ENCODE measurements around the gene DNMT1.
"Not testable (repeated sequence)": the region's sequence is repeated elsewhere in the genome, so short reads cannot be mapped to it uniquely, and the experiment has no call there.

Gene DNMT1

DNA sequence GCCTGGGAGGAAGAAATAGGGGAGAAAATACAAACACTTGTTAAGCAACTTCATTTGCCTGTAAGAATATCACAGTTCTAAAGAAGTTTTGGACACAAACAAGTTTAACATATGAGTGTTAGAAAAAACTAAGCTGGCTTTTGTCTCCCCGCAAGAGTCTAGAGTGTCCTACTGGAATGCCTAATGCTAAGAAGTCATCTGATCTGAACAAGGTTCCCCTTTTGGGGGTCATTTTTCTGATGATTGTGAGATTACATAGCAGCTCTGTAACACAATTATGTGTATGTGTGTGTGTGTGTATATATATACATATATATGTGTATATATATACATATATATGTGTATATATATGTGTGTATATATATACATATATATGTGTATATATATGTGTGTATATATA lies 12.7 kb downstream of the DNMT1 start:
- no peak for DNase-seq

DNA sequence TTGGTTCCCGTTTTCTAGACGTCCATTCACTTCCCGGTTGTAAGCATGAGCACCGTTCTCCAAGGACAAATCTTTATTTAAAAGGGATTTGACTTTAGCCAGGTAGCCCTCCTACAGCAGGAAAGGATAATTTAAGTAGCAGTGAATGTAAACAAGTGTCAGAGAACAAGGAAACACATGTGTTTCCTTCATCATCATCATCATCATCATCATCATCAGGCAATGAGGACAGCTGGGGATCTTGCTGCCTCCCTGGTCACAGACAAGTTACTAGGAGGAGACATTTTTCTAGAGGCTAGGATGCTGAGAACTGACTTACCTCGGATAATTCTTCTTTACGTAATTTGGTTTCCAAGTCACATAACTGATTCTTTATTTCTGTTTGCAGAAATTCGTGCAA lies 14.3 kb downstream of the DNMT1 start:
- no peak for DNase-seq

DNA sequence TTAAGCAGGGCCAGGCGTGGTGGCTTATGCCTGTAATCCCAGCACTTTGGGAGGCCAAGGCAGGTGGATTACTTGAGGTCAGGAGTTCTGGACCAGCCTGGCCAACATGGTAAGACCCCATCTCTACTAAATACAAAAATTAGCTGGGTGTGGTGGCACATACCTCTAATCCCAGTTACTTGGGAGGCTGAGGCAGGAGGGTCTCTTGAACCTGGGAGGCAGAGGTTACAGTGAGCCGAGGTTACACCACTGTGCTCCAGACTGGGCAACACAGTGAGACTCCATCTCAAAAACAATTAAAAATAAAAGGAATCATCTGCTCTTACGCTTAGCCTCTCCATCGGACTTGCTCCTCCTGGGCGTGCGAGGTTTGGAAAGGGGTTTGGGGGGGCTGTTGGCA lies 14.7 kb downstream of the DNMT1 start:
- not testable (repeated sequence) for DNase-seq

DNA sequence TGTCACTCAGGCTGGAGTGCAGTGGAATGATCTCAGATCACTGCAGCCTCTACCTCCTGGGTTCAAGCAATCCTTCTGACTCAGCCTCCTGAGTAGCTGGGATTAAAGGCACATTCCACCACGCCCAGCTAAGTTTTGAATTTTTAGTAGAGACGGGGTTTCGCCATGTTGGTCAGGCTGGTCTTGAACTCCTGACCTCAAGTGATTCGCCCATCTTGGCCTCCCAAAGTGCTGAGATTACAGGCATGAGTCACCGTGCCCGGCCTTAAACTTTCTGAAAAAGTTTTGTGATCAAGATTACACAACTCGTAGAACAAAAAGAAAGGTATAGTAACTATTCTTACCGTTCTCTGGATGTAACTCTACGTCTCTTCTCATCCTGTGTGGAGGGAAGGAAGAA lies 21.2 kb downstream of the DNMT1 start:
- DNase-seq: no peak

DNA sequence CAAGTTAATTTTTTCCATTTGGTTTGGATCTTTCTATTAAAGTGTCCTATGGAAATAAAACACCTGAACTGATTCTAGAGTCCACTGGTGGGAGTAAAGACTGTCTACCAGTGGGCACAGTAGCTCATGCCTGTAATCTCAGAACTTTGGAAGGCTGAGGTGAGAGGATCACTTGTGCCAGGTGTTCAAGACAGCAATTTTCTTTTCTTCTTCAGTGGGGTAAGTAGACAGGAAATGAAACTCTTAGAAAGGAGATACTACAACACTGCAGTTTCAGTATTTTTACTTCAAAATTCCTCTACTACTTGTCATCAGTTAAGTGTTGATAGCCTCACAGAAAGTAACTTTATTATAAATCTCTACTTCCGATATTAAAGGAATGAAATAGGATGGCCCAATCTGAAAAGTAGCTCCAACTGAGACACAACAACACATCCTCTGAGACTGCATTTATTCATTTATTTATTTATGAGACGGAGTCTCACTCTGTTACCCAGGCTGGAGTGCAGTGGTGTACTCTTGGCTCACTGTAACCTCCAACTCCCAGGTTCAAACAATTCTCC lies 26.3 kb downstream of the DNMT1 start:
- peak in 1 of 5 experiments; percentile 20 for DNase-seq

DNA sequence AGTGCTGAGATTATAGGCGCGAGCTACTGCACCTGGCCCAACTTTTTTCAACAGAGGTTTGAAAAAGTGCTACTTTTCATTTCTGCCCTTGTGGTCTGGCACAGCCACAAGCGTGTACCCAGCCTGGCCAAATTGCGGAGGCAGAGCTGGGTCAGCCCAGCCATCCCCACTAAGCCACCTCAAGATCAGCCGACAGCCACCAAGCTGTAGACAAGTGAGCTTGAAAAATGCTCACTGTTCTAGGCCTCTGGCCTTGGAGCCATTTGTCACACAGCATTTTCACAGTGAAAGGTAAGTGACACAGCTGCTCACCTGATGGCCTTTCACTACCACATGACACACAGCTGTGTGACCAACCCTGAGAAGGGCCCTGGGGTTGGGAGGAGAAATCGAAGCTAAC lies 27.3 kb downstream of the DNMT1 start:
- no peak for DNase-seq

DNA sequence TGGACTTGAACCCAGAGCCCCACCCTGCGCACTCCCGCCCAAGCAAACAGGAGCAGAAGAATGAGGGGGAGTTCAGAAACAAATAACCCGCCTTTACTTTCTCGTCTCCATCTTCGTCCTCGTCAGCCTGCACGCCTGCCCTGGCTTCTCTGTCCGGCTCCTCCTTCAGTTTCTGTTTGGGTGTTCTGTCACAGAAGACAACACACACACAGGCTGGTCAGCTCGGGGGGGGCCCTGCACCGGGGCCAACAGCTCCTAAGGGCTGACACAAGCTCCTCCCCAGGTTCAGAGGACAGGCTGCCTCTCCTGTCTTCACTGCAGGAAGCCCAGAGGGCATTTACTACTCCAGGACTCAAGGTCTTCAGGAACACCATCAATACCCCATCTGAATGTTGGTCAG lies 28.3 kb downstream of the DNMT1 start:
- DNase-seq: not testable (repeated sequence)

DNA sequence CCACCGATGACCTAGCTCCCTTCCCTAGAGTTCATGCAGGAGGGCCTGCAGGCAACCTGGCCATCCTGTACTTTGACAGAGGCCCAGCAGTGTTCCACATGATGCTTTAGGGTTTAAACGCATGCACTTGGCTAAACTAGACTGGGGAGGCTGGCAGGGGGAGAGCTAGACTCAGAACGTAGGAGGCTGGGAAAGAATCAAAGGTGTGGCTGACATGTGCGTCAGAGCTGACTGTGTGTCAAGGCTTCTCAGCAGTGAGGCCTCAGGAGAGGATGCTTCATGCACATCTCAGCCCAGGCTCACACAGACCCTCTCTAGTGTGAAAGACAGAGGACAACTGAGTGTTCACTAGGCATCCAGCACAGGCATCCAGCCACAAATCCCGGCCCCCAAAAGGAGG lies 28.7 kb downstream of the DNMT1 start:
- DNase-seq: no peak

DNA sequence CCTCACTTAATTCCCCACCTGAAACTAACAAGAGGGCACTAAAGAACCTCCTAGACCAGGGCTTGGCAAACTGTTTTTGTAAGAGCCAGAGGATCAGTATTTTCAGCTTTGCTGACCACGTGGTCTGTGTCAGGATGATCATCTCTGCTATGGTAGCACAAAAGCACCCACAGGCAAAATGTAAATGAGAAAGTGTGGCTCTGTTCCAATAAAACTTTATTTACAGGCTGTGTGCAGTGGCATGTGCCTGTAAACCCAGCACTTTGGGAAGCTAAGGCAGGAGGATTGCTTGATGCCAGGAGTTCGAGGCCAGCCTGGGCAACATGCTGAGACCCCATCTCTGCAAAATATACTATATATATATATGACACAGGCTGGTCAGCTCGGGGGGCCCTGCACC lies 31.2 kb downstream of the DNMT1 start:
- no peak for DNase-seq

DNA sequence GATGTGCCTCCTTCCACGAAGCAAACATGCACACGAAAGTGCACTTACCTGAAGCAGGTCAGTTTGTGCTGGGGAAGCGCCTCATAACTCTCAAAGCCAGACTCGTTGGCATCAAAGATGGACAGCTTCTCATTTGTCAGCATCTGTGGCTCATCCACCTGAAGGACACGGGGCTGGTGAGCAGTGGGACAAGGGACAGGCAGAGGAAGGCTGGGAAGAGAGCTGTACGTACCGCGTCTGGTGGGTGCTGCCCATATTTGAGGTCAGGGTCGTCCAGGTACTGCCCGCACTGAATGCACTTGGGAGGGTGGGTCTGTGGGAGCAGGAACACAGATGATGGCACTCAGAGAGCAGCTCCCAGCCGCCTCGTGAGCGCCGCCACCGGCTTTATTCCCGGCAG lies 35.1 kb downstream of the DNMT1 start:
- no peak for DNase-seq

DNA sequence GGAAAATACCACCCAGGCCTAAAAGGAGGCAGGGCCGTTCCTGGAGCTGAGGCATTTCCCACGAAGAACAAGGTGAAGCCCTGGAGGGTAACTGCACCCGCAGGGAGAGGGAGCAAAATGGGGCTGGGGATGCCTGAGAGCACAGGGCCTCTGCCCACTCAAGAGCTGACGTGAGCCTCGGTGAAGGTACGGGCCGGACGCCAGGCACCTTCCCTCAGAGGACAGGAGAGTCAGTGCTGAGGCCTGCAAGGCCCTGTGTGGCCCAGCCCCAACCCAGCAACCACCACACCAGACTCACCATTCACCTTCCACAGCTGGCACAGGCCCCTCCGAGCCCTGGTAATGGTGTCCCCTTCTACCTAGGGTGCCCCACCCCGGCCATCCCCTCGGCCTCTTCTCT lies 36.3 kb downstream of the DNMT1 start:
- DNase-seq: no peak

DNA sequence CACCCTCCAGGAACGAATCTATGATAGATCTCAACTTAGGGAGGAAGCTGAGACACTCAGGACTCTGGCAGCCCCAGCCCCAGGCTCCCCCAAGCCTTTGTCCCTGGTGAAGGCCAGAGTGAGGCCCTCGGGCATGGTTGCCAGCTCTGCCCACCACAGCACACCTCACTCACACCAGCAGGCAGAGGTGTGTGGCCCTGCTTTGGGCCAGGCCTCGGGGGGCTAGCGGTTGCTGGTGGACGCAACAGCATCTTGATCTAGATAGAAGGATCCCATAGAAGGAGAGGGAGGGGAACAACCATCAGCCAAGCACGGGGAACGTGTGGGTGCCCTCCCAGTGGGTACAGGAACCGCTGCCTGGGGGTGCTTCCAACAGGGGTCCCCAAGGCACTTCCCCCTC lies 36.7 kb downstream of the DNMT1 start:
- no peak for DNase-seq

DNA sequence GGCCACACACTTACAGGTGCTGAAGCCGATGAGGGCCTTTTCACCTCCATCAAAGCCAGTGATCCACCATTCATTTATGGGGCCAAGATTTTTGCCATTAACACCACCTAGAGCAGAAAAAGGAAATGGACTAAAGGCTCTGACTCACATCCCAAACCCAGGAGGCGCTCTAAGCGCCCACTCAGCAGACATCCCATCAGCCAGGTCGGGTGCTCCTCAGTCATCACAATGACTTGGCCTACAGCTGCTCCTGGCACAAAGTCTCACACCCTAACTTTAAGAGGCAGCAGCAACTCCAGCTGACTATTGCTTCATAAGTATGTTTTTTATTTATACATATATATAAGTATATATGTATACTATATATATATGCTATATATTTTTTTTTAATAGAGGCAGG lies 38.9 kb downstream of the DNMT1 start:
- DNase-seq: no peak

DNA sequence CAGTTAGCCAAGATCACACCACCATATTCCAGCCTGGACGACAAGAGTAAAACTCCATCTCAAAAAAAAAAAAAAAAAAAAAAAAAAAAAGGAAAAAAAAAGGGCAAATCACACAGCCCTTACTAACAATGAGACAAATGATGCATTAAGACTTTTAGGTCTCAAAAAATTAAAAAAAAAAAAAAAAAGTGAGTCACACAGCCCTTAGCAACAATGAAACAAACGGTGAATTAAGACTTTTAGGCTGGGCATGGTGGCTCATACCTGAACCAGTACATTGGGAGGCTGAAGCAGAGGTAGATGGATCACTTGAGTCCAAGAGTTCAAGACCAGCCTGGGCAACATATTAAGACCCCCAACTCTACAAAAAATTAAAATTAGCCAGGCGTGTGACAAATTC lies 42.7 kb downstream of the DNMT1 start:
- no peak for DNase-seq

DNA sequence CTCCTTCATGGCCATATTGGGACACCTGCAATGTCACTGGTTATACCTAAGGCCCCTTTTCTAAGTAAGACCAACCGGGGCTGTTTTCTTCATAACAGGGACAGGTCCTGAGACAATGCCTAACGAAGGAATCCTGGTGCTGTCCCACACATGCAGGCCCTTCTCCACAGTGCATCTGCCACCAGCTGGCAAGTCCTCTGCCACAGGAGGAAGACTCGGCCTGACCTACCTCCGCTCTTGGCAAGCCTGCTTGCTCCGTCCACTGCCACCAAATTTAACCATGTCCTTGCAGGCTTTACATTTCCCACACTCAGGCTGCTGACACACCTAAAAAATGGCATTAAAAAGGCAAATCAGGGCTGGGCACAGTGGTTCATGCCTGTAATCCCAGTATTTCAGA lies 43.2 kb downstream of the DNMT1 start:
- DNase-seq: no peak

DNA sequence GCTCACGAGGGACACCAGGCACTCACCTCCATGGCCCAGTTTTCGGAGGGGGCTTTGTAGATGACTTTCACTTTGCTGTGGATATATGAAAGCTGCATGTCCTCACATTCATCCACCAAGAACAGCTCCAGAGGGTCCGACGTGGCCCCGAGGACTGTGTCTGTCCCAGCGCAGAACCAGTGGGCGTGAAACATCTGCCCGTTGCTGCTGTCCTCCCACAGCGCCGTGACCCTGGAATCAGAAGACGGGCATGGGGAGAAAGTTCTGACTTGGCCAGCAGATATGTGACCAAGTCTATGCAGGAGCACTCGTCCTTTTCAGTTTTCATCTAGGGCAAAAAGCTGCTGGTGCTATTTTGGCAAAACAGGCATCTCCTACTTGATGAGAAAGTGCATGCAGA lies 45.3 kb downstream of the DNMT1 start:
- DNase-seq: no peak

DNA sequence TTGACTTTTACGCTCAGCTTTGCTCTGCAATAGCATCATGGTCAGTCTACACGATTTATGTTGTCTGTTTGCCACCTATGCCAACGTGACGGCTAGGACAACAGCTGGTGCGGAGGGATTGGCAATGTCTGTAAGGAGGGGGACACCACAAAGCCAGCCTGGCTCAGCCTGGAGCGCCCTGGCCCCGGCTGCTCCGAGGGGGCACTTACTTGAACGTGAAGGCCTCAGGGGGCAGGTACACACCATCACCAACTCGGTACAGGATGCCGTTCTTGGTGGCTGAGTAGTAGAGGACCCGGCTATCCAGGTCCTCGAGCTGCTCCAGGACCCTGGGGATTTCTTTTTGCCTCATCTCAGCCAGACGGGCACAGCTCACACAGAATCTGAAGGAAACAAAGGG lies 48.6 kb downstream of the DNMT1 start:
- DNase-seq: no peak

DNA sequence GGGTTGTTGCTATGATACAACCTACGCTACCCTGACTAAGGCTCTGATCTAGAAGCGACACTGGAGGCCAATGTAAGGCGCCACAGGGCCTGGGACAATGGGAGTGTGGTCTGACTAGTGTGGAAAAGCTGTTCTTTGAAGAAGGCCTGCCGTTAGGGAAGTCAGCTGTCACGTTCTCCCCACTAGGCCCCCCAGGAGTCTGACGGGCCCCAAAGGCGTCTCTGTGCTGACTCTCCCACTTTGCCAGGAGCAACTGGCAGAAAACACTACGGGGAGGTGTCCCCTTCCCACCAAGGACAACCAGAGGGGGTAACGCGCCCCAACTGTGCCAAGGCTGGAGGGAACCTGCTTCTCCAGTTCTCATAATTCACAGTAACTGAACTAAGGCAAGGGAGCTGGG lies 49.7 kb downstream of the DNMT1 start:
- DNase-seq: peak in 1 of 5 experiments; percentile 26

DNA sequence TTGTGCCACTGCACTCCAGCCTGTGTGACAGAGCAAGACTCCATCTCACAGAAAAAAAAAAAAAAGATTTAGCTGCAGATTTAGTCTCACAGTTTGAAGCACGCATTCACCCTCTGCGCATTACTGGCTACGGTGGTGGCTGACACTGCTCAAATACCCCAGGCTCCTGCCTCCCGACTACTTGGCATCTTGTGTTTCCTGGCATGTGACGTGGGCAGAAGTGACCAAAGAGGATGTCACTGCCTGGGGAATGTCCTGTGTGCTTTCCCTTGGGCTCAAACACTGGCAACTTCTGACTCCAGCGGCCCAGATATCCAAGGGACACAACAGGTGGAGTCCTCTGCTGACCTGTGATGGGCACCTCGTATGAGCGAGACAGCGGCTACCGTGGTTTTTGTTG lies 50.4 kb downstream of the DNMT1 start:
- DNase-seq: no peak

DNA sequence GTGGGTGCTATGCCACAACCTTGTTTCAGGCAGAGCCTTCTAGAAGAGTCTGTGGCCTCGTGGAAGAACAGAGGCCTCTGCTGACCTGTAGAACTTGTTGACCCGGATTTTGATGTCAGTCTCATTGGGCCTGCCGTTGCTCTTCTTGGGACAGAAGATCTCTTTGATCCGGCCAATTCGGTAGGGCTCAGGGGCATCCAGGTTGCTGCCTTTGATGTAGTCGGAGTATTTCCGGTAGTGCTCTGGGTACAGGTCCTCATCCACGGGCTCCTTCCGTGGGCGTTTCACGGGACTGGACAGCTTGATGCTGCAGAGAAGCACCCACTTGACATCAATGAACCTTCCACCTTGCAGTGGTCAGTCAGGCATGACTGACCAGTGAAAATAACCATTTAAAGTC lies 51.1 kb downstream of the DNMT1 start:
- peak in 1 of 5 experiments; percentile 46 for DNase-seq

DNA sequence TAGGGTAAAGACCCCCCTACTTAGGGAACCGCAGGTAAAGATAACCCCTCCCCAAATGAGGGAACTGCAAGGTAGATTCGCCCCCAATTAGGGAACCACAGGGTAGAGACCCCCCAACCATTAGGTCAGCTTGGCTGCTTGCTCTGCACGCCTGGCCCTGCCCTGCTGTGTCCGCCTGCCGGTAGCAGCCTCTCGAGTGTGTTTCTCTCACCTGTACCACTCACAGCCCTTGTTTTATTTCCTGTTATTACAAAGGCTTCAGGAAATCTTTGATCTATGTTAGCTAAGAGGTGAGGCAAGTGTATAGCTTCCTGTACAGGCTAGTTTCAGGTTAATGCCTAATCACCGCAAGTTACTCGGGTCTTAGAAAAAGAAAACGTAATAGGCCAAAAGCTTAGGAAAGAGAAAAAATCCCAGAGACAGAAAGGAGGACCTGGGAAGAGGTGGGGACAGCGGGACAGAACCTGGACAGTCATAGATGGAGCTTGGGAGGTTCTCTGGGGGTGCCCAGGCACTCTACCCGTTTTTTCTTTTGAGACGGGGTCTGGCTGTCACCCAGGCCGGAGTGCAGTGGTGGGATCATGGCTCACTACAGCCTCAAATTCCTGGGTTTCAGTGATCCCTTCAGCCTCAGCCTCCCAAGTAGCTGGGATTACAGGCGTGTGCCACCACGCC lies 51.9 kb downstream of the DNMT1 start:
- peak in 3 of 5 experiments; percentile 46 to 81 (median 67) for DNase-seq

DNA sequence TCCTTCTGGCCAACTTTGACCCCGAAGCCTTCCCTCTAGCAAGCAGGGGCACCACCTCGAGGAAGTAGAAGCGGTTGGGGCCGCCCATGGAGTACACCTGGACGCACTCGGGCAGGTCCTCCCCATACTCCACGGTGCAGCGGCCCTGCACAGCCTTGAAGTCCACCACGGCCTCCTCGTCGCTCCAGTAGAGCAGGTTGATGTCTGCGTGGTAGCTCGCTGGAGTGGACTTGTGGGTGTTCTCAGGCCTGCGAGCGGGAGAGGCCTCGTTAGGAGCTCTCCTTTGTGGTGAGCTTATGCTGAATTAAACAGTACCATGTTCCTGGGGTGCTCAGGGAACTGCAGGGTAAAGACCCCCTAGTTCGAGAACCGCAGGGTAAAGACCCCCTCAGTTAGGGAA lies 52.8 kb downstream of the DNMT1 start:
- DNase-seq: no peak

DNA sequence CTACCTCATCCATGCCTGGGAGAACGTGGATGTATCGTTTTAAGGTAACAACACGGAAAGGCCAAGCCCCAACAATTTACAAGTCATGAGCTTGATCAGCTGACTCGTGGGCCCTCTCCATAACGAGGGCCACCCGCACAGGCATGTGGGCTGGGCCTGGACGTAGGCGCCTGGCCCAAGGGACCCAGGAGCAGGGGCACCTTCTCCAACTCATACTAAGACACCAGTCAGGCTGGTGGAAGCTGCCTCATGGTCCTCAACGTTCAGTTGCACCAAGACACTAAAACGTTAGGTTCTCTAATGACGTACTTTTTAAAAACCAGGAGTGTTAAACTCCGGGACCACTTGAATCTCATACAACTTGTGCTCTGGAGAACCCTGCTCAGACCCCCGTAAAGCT lies 53.3 kb downstream of the DNMT1 start:
- no peak for DNase-seq

DNA sequence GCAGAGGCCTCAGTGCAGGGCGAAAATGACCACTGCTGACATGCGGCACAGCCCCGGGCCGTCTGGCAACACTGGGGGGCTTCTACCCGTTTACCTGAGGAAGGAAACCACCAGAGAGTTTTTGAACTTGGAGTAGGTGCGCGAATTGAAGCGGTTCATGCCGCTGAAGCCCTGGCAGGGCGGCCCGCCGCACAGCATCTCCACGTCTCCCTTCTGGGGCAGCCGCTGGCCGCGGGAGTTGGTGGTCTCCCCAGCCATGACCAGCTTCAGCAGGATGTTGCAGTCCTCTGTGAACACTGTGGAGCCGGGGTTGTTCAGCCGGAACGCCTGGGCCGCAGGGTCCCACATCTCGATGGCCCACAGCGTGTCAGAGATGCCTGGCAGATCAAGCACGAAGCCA lies 54.8 kb downstream of the DNMT1 start:
- DNase-seq: no peak

Measured in T-helper 2 cell (primary cell).